Measurements from ENCODE around the gene CTU1.

The CTU1 gene

GRCh38 chr19:51102991-51103390 is 5.2 kb downstream of the CTU1 start:
- no peak for DNase-seq

- DNase-seq: no peak
Measured at GRCh38 chr19:51101171-51101865, 6.9 kb downstream of the CTU1 start.

GRCh38 chr19:51100601-51101000 is 7.6 kb downstream of the CTU1 start:
- DNase-seq: no peak

- DNase-seq: no peak
Measured at GRCh38 chr19:51099047-51099382, 9.2 kb downstream of the CTU1 start.

- DNase-seq: no peak
Measured at GRCh38 chr19:51098365-51099046, 9.7 kb downstream of the CTU1 start.

GRCh38 chr19:51097796-51098195 is 10.4 kb downstream of the CTU1 start:
- DNase-seq: no peak

- DNase-seq: peak; percentile 68
Measured at GRCh38 chr19:51097166-51097738, 11.0 kb downstream of the CTU1 start.

- DNase-seq: peak; percentile 13
Measured at GRCh38 chr19:51096473-51097165, 11.6 kb downstream of the CTU1 start.

GRCh38 chr19:51094696-51095279 is 13.4 kb downstream of the CTU1 start:
- peak; percentile 36 for DNase-seq

- no peak for DNase-seq
Measured at GRCh38 chr19:51093510-51094345, 14.5 kb downstream of the CTU1 start.

GRCh38 chr19:51093101-51093500 is 15.1 kb downstream of the CTU1 start:
- DNase-seq: no peak

GRCh38 chr19:51091895-51092873 is 16.0 kb downstream of the CTU1 start:
- DNase-seq: no peak

GRCh38 chr19:51091126-51091525 is 17.1 kb downstream of the CTU1 start:
- DNase-seq: no peak

GRCh38 chr19:51090471-51090870 is 17.7 kb downstream of the CTU1 start:
- no peak for DNase-seq

GRCh38 chr19:51089786-51090185 is 18.4 kb downstream of the CTU1 start:
- no peak for DNase-seq

GRCh38 chr19:51086153-51086850 is 21.9 kb downstream of the CTU1 start:
- no peak for DNase-seq

GRCh38 chr19:51084505-51084904 is 23.7 kb downstream of the CTU1 start:
- no peak for DNase-seq

GRCh38 chr19:51083783-51084182 is 24.4 kb downstream of the CTU1 start:
- DNase-seq: no peak

- DNase-seq: no peak
Measured at GRCh38 chr19:51083181-51083580, 25.0 kb downstream of the CTU1 start.

GRCh38 chr19:51082611-51083010 is 25.6 kb downstream of the CTU1 start, which contains the start of gene KLK14:
Gene KLK14 (minus strand): TSS chr19:51082887. CDS start chr19:51082614, 273 bp downstream.
- no peak for DNase-seq

All from NCI-H82 (cell line).